GM03348 (cell line): ENCODE results near the gene APCS.

Experiments
- DNase-seq: peaks from one replicate; pipeline ENCODE4 v3.0.0; 2012; ENCODE audit warnings: low spot score

The APCS gene

GRCh38 chr1:159587461-159587951, at the start of gene APCS:
Gene APCS (plus strand): TSS chr1:159587826. CDS start chr1:159587922, 96 bp downstream.
- no peak for DNase-seq

GRCh38 chr1:159548126-159548525, 39.5 kb upstream of the APCS start:
- DNase-seq, result no peak

- no peak for DNase-seq
Measured at GRCh38 chr1:159554261-159554660, 33.4 kb upstream of the APCS start.

GRCh38 chr1:159554696-159555095, 32.9 kb upstream of the APCS start:
- no peak for DNase-seq

GRCh38 chr1:159556931-159557369, 30.7 kb upstream of the APCS start:
- DNase-seq, result no peak

GRCh38 chr1:159560599-159560998, 27.0 kb upstream of the APCS start:
- DNase-seq, result no peak

- no peak for DNase-seq
Measured at GRCh38 chr1:159561497-159561896, 26.1 kb upstream of the APCS start.

GRCh38 chr1:159562680-159563079, 24.9 kb upstream of the APCS start:
- DNase-seq, result no peak

GRCh38 chr1:159577446-159577845, 10.2 kb upstream of the APCS start:
- no peak for DNase-seq

- DNase-seq, result no peak
Measured at GRCh38 chr1:159580340-159580739, 7.3 kb upstream of the APCS start.

GRCh38 chr1:159581422-159581821, 6.2 kb upstream of the APCS start:
- no peak for DNase-seq

GRCh38 chr1:159584536-159584935, 3.1 kb upstream of the APCS start:
- no peak for DNase-seq

- DNase-seq, result no peak
Measured at GRCh38 chr1:159591981-159592380, 4.4 kb downstream of the APCS start.

- DNase-seq, result no peak
Measured at GRCh38 chr1:159594625-159595405, 7.2 kb downstream of the APCS start.

GRCh38 chr1:159598196-159598595, 10.6 kb downstream of the APCS start:
- DNase-seq, result peak; percentile 65

GRCh38 chr1:159600894-159601293, 13.3 kb downstream of the APCS start:
- no peak for DNase-seq

GRCh38 chr1:159602501-159602999, 14.9 kb downstream of the APCS start:
- DNase-seq, result no peak

- DNase-seq, result no peak
Measured at GRCh38 chr1:159612211-159612885, 24.7 kb downstream of the APCS start.

GRCh38 chr1:159632922-159633321, 45.3 kb downstream of the APCS start:
- DNase-seq, result no peak
